A549 treated with CORT108297 at 1 μM for 4 hours (cell line): ENCODE measurements around the gene SLC25A27. TPM values are rescaled to one million over a fixed set of nuclear protein-coding genes. Genes with fewer than 3 reads are reported as not detected.

ENCODE experiments used
- total RNA-seq: library from RNA; stranded (reverse); fragments of 200-300 nt; extraction: Qiagen RNA extraction; gene quantifications from 5 replicates; pipeline ENCODE4 v1.2.3, GENCODE V29; 2022

The SLC25A27 gene
- total RNA-seq = 0.36 to 0.75 TPM (median 0.51 TPM) in 5 replicates

GRCh38 chr6:46652603-46653438 lies at the start of gene SLC25A27, which contains the start of gene CYP39A1:
TSS of gene SLC25A27 (plus strand) at chr6:46652975. CDS start at chr6:46653193, 218 bp downstream.
TSS of gene CYP39A1 (minus strand) at chr6:46652818. CDS start at chr6:46652582, 236 bp downstream.

GRCh38 chr6:46687619-46688097 lies 34.9 kb downstream of the SLC25A27 start, which contains the start of gene TDRD6:
TSS of gene TDRD6 (plus strand) at chr6:46687885. CDS start at chr6:46688129, 244 bp downstream.

Other genes with a start within 250 kb of the SLC25A27 start
- gene RCAN2, start 161.5 kb upstream of the SLC25A27 start, total RNA-seq = not detected in 5 replicates
- gene CYP39A1, start 157 bp upstream of the SLC25A27 start, total RNA-seq = 0.03 to 0.09 TPM (median 0.05 TPM) in 4 of 5 replicates, not detected in the other
- gene TDRD6, start 34.9 kb downstream of the SLC25A27 start, total RNA-seq = not detected in 5 replicates
- gene PLA2G7, start 82.4 kb downstream of the SLC25A27 start, total RNA-seq = 0.06 TPM in 1 of 5 replicates, not detected in the others
- not detected in 5 replicates for gene ANKRD66, start 94.0 kb downstream of the SLC25A27 start, total RNA-seq
- gene MEP1A, start 140.4 kb downstream of the SLC25A27 start, total RNA-seq = not detected in 5 replicates